GM12892 (cell line): Measurements from ENCODE around the gene MAGI2.

ENCODE experiments used
- POLR2A ChIP-seq: IDR thresholded peaks from 2 replicates; pipeline ENCODE4 v1.6.1; 2011; ENCODE audit warnings: low read depth, low read length, control low read depth
- POLR2AphosphoS5 ChIP-seq: IDR thresholded peaks from 2 replicates; pipeline ENCODE4 v1.6.1; 2011; ENCODE audit warnings: low read depth, low read length, control low read depth
- TAF1 ChIP-seq: IDR thresholded peaks from 2 replicates; pipeline ENCODE4 v1.6.1; 2011; ENCODE audit warnings: low read depth, mild to moderate bottlenecking, control low read depth, low read length, borderline replicate concordance

DNA sequence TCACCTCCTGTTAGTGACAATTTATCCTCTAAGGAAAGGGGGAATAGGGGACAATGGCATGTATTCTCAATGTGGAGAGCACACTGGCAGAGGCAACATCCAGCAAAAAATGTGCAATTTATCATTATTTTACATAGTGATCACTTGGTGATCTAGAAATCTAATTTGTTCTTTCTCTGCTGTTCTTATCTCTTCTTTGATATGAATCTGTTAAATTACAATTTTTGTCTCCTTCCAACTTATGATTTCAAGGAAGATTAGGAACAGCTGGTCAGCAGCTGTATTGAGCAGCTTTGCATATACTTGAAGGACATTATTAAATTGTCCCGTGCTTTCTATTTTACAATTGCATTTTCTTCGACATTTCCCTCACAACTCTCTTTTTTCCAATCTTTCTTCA, 213.1 kb downstream of the MAGI2 start:
- no peak for TF ChIP-seq POLR2A
- TF ChIP-seq TAF1 = no peak
- TF ChIP-seq POLR2AphosphoS5 = no peak
